C4-2B (cell line): ENCODE measurements around the gene UNKL.
A peak's percentile ranks its signal among the peaks of the same experiment; 100 is the strongest.

Source experiments
- H3K27ac ChIP-seq: fragments of 450-650 bp; 2 replicates; pipeline ENCODE4 v1.5.1; 2017
- ZFX ChIP-seq: fragments of 450-650 bp; IDR thresholded peaks from 2 replicates; pipeline ENCODE4 v1.6.1; 2017
- TF ChIP-seq, protein P1 (sequence below): fragments of 450-650 bp; conservative IDR thresholded peaks from 2 replicates; pipeline ENCODE4 v1.5.1; 2017; ENCODE audit warnings: mild to moderate bottlenecking

Gene UNKL

DNA sequence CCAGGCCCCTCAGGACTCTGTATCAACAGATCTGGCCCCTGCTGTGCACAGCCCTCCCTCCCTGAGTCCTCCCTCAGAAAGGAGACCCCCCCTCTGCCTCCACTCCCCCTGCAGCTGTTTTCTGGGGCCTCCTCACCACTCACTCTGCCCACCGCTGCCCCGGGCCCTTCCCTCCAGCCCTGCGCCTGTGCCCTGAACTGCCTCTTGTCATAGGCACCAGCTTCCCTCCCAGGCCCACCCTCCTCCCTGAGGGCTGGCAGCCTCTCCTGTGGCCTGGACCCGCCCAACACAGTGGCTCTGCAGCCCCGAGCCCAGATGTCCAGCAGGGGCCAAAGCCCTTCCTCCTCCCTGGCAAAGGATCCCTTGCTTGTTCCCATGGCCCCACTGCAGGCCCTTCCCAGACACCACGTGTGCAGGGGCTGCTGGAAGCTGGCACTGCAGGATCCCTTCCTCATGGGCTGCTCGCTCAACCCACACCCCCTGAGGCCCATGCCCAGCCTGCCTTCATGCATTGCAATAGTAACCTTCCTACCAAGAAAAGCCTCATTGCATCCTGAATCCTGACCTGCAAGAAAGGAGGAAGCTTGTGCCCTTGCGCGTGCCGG, 37.0 kb downstream of the UNKL start:
- TF ChIP-seq, protein P1, sequence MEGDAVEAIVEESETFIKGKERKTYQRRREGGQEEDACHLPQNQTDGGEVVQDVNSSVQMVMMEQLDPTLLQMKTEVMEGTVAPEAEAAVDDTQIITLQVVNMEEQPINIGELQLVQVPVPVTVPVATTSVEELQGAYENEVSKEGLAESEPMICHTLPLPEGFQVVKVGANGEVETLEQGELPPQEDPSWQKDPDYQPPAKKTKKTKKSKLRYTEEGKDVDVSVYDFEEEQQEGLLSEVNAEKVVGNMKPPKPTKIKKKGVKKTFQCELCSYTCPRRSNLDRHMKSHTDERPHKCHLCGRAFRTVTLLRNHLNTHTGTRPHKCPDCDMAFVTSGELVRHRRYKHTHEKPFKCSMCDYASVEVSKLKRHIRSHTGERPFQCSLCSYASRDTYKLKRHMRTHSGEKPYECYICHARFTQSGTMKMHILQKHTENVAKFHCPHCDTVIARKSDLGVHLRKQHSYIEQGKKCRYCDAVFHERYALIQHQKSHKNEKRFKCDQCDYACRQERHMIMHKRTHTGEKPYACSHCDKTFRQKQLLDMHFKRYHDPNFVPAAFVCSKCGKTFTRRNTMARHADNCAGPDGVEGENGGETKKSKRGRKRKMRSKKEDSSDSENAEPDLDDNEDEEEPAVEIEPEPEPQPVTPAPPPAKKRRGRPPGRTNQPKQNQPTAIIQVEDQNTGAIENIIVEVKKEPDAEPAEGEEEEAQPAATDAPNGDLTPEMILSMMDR = no peak
- no peak for TF ChIP-seq ZFX
- H3K27ac ChIP-seq = peak overlapping the region; percentile 100

DNA sequence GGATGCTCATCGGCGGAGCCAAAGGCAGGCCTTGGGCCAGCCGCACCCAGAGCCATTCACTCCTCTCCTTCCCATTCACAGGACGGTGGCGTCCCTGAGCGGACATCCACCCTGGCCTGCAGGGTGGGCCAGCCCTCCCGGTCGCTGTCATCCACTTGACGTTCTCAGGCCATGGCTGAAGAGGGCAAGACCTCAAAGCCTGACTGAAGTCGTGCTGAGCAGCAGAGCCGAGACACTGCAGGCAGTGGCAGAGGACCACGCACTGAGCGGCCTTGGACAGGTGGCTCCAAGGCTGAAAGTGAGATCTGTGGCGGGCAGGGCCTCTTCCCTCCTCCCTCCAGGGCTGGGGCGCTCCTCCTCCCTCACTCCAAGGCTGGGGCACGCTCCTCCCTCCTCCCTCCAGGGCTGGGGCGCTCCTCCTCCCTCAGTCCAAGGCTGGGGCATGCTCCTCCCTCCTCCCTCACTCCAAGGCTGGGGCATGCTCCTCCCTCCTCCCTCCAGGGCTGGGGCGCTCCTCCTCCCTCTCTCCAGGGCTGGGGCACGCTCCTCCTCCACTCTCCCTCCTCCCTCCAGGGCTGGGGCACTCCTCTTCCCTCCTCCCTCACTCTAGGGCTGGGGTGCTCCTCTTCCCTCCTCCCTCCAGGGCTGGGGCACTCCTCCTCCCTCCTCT, 38.6 kb downstream of the UNKL start:
- H3K27ac ChIP-seq = no peak overlapping the region
- TF ChIP-seq ZFX = no peak
- TF ChIP-seq, protein P1 = no peak

GRCh38 chr16:1375298-1375640, 39.2 kb downstream of the UNKL start:
- H3K27ac ChIP-seq = no peak overlapping the region
- no peak for TF ChIP-seq ZFX
- TF ChIP-seq, protein P1 = no peak

DNA sequence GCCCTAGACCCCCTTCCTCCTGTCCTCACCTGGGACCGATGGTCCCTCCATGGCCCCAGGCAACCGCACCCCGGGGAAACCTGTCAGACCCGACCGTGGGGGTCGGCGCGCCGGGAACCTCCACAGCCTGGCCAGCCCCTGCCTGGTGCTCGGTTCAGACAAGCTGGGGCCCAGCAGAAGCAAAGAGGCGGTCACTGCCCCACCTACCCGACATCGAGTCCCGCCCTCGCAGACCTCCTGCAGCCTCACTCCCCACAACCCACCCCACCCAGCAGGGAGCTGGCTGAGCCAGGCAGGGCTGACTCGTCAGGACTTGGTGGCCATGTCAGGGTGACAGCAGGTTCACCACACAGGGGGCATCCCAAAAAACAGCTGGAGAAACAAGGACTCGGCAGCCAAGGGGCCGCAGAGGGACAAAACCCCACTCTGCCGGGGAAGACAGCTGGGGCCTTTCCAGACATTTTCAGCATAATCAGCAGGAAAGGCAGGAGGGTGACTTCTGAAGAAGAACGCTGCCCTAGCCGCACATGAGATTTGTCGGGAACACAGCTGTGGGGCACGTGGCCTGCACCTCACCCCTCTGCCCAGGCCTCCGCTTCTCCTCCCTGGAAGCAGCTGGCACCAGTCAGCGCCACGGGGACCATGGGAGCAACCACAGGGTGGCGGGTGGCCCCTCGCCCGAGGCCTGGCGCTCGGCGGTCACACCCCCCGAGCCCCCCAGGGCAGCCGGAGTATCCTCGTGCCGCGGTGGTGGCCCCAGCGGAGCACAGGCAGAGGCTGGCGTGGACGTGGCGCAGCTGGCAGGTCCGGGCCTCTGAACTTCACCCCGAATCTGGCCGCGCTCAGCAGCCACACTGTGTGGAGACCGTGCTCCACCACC, 39.8 kb downstream of the UNKL start:
- TF ChIP-seq ZFX = no peak
- TF ChIP-seq, protein P1 = no peak
- no peak overlapping the region for H3K27ac ChIP-seq

- TF ChIP-seq, protein P1 = no peak
- no peak for TF ChIP-seq ZFX
- no peak overlapping the region for H3K27ac ChIP-seq
Observed at GRCh38 chr16:1372292-1372950, 42.1 kb downstream of the UNKL start.

GRCh38 chr16:1371054-1371978, 43.2 kb downstream of the UNKL start:
- no peak overlapping the region for H3K27ac ChIP-seq
- TF ChIP-seq, protein P1 = no peak
- no peak for TF ChIP-seq ZFX
